Stimulated activated naive CD8-positive, alpha-beta T cell treated with anti-CD3 and anti-CD28 coated beads, Interleukin-15, amount 100 ng/mL, for 72 hours (primary cell): ENCODE results near the gene C1QTNF6.
A peak's percentile ranks its signal among the peaks of the same experiment; 100 is the strongest.
"Not testable (repeated sequence)": the region's sequence is repeated elsewhere in the genome, so short reads cannot be mapped to it uniquely, and the experiment has no call there.

Experiments used
- ATAC-seq: fragments of 150-1000 bp; cut with Tn5 transposase; 2 replicates; pipeline ENCODE4 v1.10.0; 2021; ENCODE audit warnings: mild to moderate bottlenecking, moderate library complexity
- DNase-seq, 2 donors: peaks; one replicate each; pipeline ENCODE4 v3.0.0; 2021 to 2022
- H3K27ac Mint-ChIP-seq, 2 donors: one replicate each; pipeline ENCODE4 v1.8.0; 2022; ENCODE audit warnings: mild to moderate bottlenecking in 2 of 2, mixed read lengths in 2 of 2, moderate library complexity in 2 of 2
- H3K27me3 Mint-ChIP-seq: one replicate; pipeline ENCODE4 v1.8.0; 2022; ENCODE audit warnings: mixed read lengths
- H3K4me1 Mint-ChIP-seq: one replicate; pipeline ENCODE4 v1.8.0; 2022; ENCODE audit warnings: mild to moderate bottlenecking, mixed read lengths
- H3K4me3 Mint-ChIP-seq, 2 donors: one replicate each; pipeline ENCODE4 v1.8.0; 2022; ENCODE audit warnings: mild to moderate bottlenecking in 2 of 2, mixed read lengths in 2 of 2, moderate library complexity in 1 of 2
- H3K9me3 Mint-ChIP-seq, 2 donors: one replicate each; pipeline ENCODE4 v1.8.0; 2022; ENCODE audit warnings: mixed read lengths in 2 of 2

The C1QTNF6 gene

DNA sequence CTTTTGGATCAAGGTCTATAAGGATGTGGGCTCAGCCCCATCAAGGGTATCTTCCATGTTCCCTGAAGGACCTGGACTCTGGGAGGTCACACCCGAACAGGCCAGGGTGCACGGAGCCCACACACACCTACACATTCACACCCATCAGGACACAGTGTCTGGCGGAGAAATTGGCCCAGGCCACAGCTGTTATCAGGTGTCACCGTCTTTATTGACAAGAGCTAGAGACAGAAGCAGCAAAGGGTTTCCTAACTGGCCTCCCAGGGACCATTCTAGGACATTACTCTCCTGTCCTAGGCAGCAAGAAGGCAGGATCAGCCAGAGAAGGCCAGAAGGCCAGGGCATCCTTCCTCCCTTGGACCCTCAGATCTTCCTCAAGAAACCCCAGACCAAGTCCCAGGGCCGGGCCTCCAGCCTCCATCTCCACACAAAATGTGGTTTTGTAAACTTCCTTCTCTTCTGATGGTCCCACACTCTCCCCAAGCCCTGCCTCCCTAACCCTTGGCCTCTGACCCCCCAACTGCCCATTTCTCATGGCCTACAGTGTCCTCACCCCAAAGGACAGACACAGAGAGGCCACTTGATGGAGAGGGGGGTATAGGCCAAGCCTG, 16.1 kb upstream of the C1QTNF6 start:
- DNase-seq (no peak), ATAC-seq (no peak)
- Mint-ChIP-seq H3K27me3 (no peaks in the 10 kb centered on the region), H3K4me1 (peaks cover 95% of the 10 kb centered on the region), H3K4me3 (no peak overlapping the region), H3K9me3 (no peaks in the 10 kb centered on the region), H3K27ac (no peak overlapping the region)

DNA sequence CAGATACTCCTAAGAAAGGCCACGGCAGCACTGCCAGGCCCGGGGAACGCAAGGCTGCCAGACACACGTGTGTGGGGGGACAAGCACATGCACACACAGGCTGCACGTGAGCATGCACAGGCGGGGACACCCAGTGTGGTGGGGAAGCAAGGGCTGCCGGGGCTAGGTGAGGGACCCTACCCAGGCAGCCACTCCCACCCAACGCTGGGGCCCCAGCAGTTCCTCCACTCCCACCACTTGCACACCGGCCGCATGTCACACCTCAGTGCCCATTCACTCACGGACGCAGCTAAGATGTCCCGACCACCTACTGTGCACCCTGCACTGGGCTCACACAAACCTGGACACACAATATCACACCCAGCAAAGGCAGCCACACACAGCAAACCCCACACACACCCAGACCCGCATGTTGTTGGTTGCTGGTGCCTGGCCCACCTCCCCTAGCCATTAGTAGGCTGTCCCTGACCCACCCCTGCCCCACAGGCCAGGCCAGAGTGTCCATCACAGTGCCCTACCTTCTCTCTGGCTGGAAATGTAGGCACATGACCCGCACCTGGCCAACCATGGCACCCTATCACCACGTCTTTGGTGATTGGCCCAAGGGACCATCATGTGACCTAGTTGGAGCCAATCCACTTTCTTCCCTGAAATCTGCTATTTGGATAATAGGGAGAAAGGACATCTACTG, 15.5 kb upstream of the C1QTNF6 start:
- no peak overlapping the region for H3K27ac Mint-ChIP-seq
- DNase-seq: no peak

DNA sequence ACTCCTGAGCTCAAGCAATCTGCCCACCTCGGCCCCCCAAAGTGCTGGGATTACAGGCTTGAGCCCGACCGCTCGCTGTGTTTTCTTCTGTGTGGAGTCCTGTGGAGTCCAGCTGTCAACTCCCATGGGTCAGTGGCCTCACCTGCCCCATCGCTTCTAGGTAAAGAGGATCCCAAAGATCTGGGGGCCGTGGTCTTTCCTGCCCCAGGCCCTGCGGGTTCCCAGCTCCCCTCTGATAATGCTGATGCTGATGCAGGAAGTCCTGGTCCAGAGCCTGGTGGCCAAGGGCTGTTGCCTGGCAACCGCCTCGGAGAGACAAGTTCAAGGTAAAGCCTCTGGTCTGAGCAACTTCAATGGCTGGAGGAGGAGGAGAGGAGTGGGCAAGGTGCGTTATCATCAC, 14.7 kb upstream of the C1QTNF6 start:
- ATAC-seq: no peak
- Mint-ChIP-seq H3K4me3 (no peak overlapping the region), H3K4me1 (peaks cover 88% of the 10 kb centered on the region), H3K9me3 (no peaks in the 10 kb centered on the region), H3K27me3 (no peaks in the 10 kb centered on the region), H3K27ac (peak overlapping the region in 1 of 2 donors; percentile 42)
- no peak for DNase-seq

More for the DNA sequence above, 15.5 kb upstream of the C1QTNF6 start:
- no peak for ATAC-seq
- Mint-ChIP-seq H3K4me3 (no peak overlapping the region), H3K4me1 (peaks cover 89% of the 10 kb centered on the region), H3K9me3 (no peaks in the 10 kb centered on the region), H3K27me3 (no peaks in the 10 kb centered on the region)

GRCh38 chr22:37202001-37202555, 14.0 kb upstream of the C1QTNF6 start:
- no peak for DNase-seq
- Mint-ChIP-seq H3K27me3 (no peaks in the 10 kb centered on the region), H3K27ac (peak overlapping the region in 1 of 2 donors; percentile 48), H3K4me1 (peaks cover 88% of the 10 kb centered on the region), H3K4me3 (no peak overlapping the region), H3K9me3 (no peaks in the 10 kb centered on the region)
- no peak for ATAC-seq

DNA sequence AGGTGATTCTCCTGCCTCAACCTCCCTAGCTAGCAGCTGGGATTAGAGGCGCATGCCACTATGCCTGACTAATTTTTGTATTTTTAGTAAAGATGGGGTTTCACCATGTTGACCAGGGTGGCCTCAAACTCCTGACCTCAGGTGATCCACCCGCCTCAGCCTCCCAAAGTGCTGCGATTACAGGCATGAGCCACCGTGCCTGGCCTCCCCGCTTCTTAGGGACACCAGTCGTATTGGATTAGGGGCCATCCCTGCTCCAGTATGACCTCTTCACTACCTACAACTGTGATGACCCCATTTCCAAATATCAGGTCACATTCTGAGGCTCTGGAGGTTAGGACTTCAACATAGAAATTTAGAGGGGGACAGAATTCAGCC, 13.4 kb upstream of the C1QTNF6 start:
- not testable (repeated sequence) for H3K4me3 Mint-ChIP-seq, H3K9me3 Mint-ChIP-seq

DNA sequence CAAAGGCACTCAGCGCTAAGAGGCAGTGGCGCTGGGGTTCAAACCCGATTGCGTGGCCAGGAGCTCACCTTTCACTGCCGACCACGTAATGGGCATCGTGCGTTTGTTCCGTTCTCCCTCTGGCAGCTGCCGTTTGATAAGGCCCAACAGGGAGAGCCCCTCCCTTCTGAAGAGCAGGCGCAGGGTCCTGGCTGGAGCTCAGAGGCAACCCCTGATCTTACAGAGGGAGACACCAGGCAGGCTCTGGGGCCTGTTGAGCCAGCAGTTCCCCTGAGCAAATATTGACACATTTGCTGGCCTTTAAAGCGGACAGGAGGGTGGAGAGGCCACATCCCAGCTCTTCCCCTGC, 11.7 kb upstream of the C1QTNF6 start:
- peaks cover 90% of the 10 kb centered on the region for H3K4me1 Mint-ChIP-seq
- no peaks in the 10 kb centered on the region for H3K9me3 Mint-ChIP-seq
- no peaks in the 10 kb centered on the region for H3K27me3 Mint-ChIP-seq
- H3K27ac Mint-ChIP-seq: peak overlapping the region; percentile 14 to 96
- peak overlapping the region; percentile 45 to 85 for H3K4me3 Mint-ChIP-seq
- ATAC-seq: peak; percentile 7
- DNase-seq: no peak

More for the DNA sequence above, 13.4 kb upstream of the C1QTNF6 start:
- peak overlapping the region in 1 of 2 donors; percentile 9 for H3K27ac Mint-ChIP-seq
- DNase-seq, ATAC-seq, H3K27me3 Mint-ChIP-seq: not testable (repeated sequence)
- H3K4me1 Mint-ChIP-seq: peaks cover 89% of the 10 kb centered on the region

GRCh38 chr22:37199103-37199759, 11.2 kb upstream of the C1QTNF6 start:
- H3K4me3 Mint-ChIP-seq: peak overlapping the region; percentile 85 to 94
- H3K9me3 Mint-ChIP-seq: no peaks in the 10 kb centered on the region
- no peaks in the 10 kb centered on the region for H3K27me3 Mint-ChIP-seq
- DNase-seq: peak; percentile 100
- H3K27ac Mint-ChIP-seq: peak overlapping the region; percentile 96
- peak; percentile 93 for ATAC-seq
- peaks cover 90% of the 10 kb centered on the region for H3K4me1 Mint-ChIP-seq

GRCh38 chr22:37198258-37199102, 10.4 kb upstream of the C1QTNF6 start:
- Mint-ChIP-seq H3K4me3 (peak overlapping the region; percentile 85 to 94), H3K4me1 (peaks cover 90% of the 10 kb centered on the region), H3K9me3 (no peaks in the 10 kb centered on the region), H3K27me3 (no peaks in the 10 kb centered on the region), H3K27ac (peak overlapping the region; percentile 96)
- ATAC-seq (peak; percentile 55), DNase-seq (peak; percentile 91 to 92)

GRCh38 chr22:37197451-37198257, 9.6 kb upstream of the C1QTNF6 start:
- ATAC-seq (no peak), DNase-seq (no peak)
- Mint-ChIP-seq H3K4me3 (peak overlapping the region; percentile 85 to 94), H3K9me3 (no peaks in the 10 kb centered on the region), H3K27me3 (no peaks in the 10 kb centered on the region), H3K4me1 (peaks cover 90% of the 10 kb centered on the region), H3K27ac (peak overlapping the region; percentile 96)

DNA sequence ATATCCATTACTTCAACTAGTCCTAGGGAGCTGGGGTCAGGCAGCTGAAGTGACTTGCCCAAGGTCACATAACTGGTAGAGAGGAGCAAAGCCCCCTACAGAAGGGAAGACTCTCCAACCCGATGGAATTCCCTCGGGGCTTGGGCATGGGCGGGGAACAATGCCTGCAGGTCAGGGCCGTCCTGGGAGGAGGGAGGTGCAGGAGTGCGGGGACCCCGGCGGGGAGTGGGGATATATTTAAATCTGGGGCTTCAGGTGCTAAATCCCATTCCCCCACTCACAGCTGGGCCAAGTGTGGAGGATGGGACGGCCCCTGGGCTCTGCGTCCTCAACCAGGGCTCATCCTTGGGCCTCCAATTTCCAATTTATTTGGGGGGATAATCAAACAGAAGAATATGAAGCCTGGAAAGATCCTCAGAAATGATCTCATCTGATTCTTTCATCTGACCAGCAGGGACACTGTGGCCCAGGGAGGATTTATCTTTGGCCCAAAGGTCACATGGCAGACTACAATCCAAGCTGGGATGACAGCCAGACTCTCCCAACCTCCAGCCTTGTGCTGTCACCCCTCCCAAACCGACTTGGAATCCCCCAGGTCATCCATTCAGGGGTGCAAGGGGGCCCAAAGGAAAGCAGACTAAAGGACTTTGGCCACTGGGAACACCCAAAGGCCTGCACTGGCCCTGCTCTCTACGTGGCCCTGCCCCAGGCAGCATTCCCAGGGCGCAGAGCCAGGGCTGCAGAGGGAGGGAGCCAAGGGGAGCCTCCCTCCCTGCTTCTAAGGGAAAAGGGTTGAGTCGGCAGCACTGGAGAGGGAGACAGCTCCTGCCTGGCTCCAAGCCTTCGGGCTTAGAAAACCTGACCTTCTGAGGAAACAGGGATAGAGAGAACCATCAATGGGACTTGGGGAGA, 8.7 kb upstream of the C1QTNF6 start:
- H3K27ac Mint-ChIP-seq: no peak overlapping the region

GRCh38 chr22:37195921-37196320, 7.9 kb upstream of the C1QTNF6 start:
- peaks cover 82% of the 10 kb centered on the region for H3K4me1 Mint-ChIP-seq

More for the DNA sequence above, 8.7 kb upstream of the C1QTNF6 start:
- no peak for ATAC-seq
- H3K4me3 Mint-ChIP-seq: peak overlapping the region; percentile 12 to 85
- no peak for DNase-seq
- H3K4me1 Mint-ChIP-seq: peaks cover 90% of the 10 kb centered on the region
- H3K27me3 Mint-ChIP-seq: no peaks in the 10 kb centered on the region
- no peaks in the 10 kb centered on the region for H3K9me3 Mint-ChIP-seq

GRCh38 chr22:37194750-37195149, 6.7 kb upstream of the C1QTNF6 start:
- ATAC-seq (no peak), DNase-seq (no peak)
- Mint-ChIP-seq H3K27ac (peak overlapping the region in 1 of 2 donors; percentile 67), H3K4me3 (peak overlapping the region in 1 of 2 donors; percentile 7), H3K9me3 (no peaks in the 10 kb centered on the region), H3K27me3 (no peaks in the 10 kb centered on the region), H3K4me1 (peaks cover 70% of the 10 kb centered on the region)

More at GRCh38 chr22:37195921-37196320, 7.9 kb upstream of the C1QTNF6 start:
- Mint-ChIP-seq H3K4me3 (no peak overlapping the region), H3K9me3 (no peaks in the 10 kb centered on the region), H3K27me3 (no peaks in the 10 kb centered on the region), H3K27ac (peak overlapping the region in 1 of 2 donors; percentile 42)
- ATAC-seq: no peak
- no peak for DNase-seq

DNA sequence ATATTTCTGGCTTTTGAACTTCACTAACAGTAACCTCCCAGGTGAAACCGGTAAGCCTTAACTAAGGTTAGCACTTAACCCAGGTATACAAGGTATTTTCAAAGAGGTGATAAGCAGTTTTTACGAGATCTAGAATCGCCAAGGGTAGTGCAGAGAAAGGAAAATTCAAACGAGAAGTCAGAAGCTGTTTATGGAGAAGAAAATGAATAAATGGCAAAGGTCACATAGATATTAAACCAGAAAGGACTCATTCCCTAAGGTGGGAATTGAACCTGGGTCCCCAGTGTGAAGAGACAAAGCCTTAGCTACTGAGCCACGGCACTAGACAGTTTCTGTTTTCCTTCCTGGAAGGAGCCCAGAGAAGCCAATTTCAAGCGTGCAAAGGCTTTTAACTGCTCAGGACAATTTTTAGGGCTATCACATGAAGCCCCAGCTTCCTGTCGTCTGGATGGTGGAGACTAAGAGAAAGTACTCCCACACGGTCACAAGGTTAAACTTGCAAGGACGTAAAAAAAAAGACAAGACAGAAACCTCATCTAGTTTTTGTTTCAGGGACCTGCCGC, 5.7 kb upstream of the C1QTNF6 start:
- Mint-ChIP-seq H3K4me1 (peaks cover 77% of the 10 kb centered on the region), H3K27me3 (no peaks in the 10 kb centered on the region), H3K27ac (peak overlapping the region; percentile 90), H3K4me3 (peak overlapping the region; percentile 50 to 74), H3K9me3 (no peaks in the 10 kb centered on the region)
- DNase-seq (peak; percentile 54 to 65), ATAC-seq (peak; percentile 63)
